Measurements from ENCODE around the gene TMED4. TPM values are rescaled to one million over a fixed set of nuclear protein-coding genes. Genes with fewer than 3 reads are reported as not detected.

The TMED4 gene
- total RNA-seq, 4 donors from 2014 or later = 133 to 166 (median 153) TPM

GRCh38 chr7:44541028-44541869 lies 40.8 kb downstream of the TMED4 start, which contains the start of gene NPC1L1:
NPC1L1 (minus strand) TSS chr7:44541330; CDS start chr7:44541259, 71 bp downstream.
- peak in 1 of 2 donors; percentile 79 for DNase-seq (ENCODE audit: low spot score in 2 of 2)
- no peak for TF ChIP-seq POLR2A (IDR thresholded peaks at IDR 0.05)
- TF ChIP-seq CTCF (IDR thresholded peaks at IDR 0.05) = no peak
- intact Hi-C loops (cut with DNase I; ENCODE audit: low total_unique reads) = no loop called here
- 72 to 76% methylated on average over 13 to 16 of the region's 20 CpGs for WGBS, 2 donors
- H3K4me3 ChIP-seq (ENCODE audit: low read depth, poor library complexity, severe bottlenecking) = no peak within 1 kb of the TSS

GRCh38 chr7:44540592-44541027 lies 41.4 kb downstream of the TMED4 start:
- DNase-seq (ENCODE audit: low spot score in 2 of 2) = no peak
- WGBS, 2 donors = 88 to 96% methylated on average over 3 to 4 of the region's 5 CpGs
- TF ChIP-seq CTCF (IDR thresholded peaks at IDR 0.05) (no peak), POLR2A (IDR thresholded peaks at IDR 0.05) (no peak)
- intact Hi-C loops (cut with DNase I; ENCODE audit: low total_unique reads) = no loop called here
- no peak overlapping the region for H3K4me3 ChIP-seq (ENCODE audit: low read depth, poor library complexity, severe bottlenecking)

- 87 to 90% methylated on average over 24 to 27 of the region's 27 CpGs for WGBS, 2 donors
- H3K4me3 ChIP-seq (ENCODE audit: low read depth, poor library complexity, severe bottlenecking) = no peak overlapping the region
- DNase-seq (ENCODE audit: low spot score in 2 of 2) = peak in 1 of 2 donors; percentile 80
- TF ChIP-seq POLR2A (IDR thresholded peaks at IDR 0.05) = no peak
- no peak for TF ChIP-seq CTCF (IDR thresholded peaks at IDR 0.05)
- intact Hi-C loops (cut with DNase I; ENCODE audit: low total_unique reads) = no loop called here
Measured at GRCh38 chr7:44539669-44540506, 42.1 kb downstream of the TMED4 start.

GRCh38 chr7:44538798-44539668 lies 43.0 kb downstream of the TMED4 start:
- TF ChIP-seq CTCF (IDR thresholded peaks at IDR 0.05) (no peak), POLR2A (IDR thresholded peaks at IDR 0.05) (no peak)
- DNase-seq (ENCODE audit: low spot score in 2 of 2) = no peak
- 89 to 91% methylated on average over 30 to 32 of the region's 32 CpGs for WGBS, 2 donors
- intact Hi-C loops (cut with DNase I; ENCODE audit: low total_unique reads) = no loop called here
- H3K4me3 ChIP-seq (ENCODE audit: low read depth, poor library complexity, severe bottlenecking) = no peak overlapping the region

- WGBS, 2 donors = 88 to 89% methylated on average over 17 of the region's 17 CpGs
- TF ChIP-seq CTCF (IDR thresholded peaks at IDR 0.05) = no peak
- TF ChIP-seq POLR2A (IDR thresholded peaks at IDR 0.05) = no peak
- no peak overlapping the region for H3K4me3 ChIP-seq (ENCODE audit: low read depth, poor library complexity, severe bottlenecking)
- DNase-seq (ENCODE audit: low spot score in 2 of 2) = no peak
- intact Hi-C loops (cut with DNase I; ENCODE audit: low total_unique reads) = no loop called here
Measured at GRCh38 chr7:44538093-44538797, 43.8 kb downstream of the TMED4 start.

Measured in lower leg skin (tissue), 4 donors.